DMS79 (cell line): ENCODE measurements around the gene C1orf226.
"Not testable (repeated sequence)": the region's sequence is repeated elsewhere in the genome, so short reads cannot be mapped to it uniquely, and the experiment has no call there.

ENCODE experiments used
- DNase-seq: peaks from one replicate; lab custom pipeline; 2025; lab: John Stamatoyannopoulos, UW

The C1orf226 gene, protein sequence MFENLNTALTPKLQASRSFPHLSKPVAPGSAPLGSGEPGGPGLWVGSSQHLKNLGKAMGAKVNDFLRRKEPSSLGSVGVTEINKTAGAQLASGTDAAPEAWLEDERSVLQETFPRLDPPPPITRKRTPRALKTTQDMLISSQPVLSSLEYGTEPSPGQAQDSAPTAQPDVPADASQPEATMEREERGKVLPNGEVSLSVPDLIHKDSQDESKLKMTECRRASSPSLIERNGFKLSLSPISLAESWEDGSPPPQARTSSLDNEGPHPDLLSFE

DNA sequence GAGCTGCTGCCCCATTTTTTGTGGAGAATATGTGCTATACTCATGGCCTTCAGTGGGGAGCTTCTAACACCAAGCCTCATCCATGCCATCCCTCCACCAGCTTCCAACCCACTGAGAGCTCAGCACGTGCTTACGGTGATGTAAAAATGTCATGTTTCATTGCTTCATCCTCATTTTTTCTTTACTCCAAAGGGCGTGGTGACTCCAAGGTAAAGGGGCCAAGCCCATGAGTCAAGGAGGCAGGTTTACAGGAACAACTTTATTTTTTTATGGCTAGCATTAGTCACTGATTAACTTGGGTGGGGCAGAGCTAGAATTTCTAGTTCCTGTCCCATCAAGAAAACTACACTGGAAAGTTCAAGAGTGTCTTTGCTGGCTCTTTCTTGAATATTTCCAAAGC, at the start of gene C1orf226:
Gene C1orf226 (plus strand): TSS at position 346 of the 400 bp plus-strand sequence. CDS start 174 bp downstream, outside the sequence.
- DNase-seq = no peak

DNA sequence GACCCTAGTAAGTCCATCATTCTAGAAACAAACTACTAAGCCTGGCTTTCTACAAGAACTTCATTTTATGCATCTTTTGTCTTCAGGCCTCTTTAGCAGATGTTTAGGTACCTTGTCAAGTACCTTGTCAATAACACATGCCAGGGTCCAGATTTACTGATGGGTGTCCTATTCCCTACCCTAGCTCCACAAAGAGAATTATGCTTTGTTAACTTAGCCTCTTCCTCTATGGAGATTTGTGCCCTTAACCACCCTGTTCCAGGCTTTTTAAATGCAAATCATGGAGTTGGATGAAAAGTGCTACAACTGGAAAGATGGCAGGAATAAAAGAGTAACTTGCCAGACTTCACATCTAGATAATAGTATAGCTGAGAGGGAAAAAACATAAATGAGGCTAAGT, 47.5 kb upstream of the C1orf226 start:
- DNase-seq = no peak

DNA sequence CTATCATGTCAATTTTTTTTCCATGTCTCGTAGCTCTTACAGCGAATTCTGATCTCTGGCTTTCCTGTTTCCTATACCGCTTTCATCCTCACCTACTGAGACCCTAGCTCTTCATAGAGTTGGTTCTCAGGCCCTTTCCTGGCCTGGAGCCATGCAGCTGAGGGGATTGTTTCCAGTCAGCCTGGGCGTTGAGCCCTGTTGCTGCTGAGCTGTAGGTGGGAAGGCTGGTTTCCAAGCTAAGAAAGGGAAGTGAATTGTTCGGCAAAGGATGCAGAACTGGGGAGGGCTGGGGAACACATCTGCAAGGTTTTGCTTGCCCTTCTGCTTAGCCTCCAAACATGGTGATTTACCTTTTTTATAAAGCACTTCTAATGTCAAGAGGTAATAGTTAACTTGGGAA, 46.4 kb upstream of the C1orf226 start:
- no peak for DNase-seq

DNA sequence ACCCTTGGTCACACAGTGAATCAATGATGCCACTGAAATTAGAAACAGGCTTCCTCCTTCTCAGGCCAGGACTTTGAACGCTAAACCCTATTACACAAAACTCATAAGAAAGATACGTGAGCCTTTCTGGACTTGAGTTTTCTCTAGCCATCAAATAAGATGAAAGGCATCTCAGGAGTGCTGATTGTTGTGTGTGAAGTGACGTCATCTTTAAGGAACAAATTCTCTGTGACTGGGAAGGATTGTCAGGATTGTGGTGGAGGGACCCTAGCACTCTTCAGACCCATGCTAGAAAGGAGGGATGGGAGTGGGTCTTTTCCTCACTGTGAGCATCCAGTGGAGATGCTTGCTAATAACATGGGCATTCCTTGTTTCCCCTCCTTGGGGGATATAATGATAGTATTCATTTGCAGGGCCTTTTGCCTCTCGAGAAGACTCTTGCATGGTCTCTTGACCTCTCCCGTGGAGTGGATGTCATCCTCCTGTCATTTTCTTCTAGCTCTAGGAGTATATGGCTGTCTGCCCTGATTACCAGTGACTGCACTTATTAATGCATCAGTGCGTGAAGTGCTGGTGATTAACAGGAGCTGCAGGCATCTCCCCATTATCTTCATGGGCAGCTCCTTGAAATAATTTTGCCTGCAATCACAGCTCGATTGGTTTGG, 44.8 kb upstream of the C1orf226 start:
- DNase-seq = no peak

DNA sequence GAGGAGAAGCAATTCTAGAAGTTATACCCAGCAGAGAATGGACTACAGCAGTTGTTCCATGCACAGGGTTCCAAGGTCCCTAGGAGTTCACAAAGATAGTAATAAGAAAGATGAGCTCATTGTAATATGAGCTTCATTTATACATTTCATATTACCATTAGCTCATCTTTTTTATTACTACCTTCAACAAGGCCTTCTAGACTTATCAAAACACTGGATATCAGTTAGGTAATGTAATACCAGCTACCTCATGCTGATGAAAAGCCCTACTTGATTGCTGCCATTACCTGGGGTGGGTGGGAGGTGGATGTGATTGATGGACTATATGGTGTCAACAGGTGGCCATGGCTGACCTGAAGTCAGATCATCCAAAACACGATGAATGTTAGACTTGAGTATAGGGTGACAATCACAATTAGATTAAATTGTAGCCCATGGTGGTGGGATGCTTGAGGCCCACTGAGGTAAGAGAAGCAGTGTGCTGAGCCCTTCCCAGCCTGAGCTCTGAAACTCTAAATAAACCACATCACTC, 39.0 kb upstream of the C1orf226 start:
- DNase-seq = no peak

DNA sequence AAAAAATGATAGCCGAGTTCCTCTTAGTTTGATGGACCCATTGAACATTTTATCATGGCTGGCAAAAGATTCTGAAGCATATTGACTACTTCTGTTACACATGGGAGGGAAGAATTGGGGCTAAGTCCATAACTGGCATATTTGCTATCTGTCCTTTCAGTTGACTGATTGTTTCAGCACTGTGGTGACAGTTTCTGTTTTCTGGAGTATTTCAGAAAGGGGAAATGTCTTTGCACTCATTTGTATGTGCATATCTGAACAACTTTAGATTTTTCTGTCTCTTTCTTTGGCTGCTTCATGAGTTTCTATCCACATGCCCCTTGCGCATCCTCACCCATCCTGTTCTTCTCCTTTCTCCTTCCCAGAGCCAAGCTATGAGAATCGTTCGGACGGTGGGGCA, 38.1 kb upstream of the C1orf226 start:
- no peak for DNase-seq

DNA sequence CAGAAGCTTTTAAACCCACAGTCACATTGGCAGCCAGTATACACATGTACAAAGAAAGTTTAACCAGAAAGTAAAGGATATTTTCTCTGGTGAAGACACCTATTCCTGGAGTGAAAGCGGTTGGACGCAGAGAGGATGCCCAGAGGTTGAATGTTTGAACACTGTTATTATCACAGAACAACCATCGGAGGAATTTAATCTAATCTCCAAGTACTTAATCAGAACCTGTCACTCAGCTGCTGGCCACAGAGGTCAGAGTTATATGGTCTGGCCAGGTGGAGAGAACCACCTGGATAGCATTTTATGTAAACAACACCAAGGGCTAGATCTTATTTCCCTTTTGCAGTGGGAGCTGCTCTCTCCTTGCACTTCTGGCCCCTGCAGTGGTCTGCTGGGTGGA, 34.2 kb upstream of the C1orf226 start:
- DNase-seq = no peak

DNA sequence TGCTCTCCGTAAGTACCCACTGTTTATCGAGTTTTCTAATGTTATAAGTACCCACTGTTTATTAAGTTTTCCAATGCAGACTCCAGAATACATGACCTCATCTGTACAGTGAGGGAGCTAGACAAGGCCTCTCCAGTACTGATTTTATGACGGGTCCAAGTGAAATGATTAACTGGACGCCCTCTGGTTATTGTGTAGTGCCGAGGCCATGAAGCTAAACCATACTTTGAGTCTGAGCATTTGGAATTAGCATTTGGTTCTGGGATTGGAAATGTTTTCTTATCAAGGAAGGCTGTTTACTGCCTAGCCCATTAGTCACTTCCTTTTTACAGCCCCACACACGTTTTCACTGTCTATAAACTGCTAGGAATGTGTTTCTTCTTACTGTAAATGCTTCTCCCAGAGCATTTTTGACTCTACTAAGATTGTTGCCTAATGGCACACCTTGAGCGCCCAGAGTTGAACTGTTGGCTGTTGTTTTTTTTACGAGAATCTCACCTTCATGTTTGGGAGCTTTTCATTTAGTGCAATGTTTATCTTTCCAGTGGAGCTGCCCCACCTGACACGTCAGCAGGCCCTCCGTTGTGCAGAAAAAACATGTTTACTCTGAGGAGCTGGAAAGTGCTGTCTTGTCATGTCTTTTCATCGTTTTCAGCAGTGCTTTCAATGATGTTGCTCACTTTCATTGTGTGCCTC, 31.7 kb upstream of the C1orf226 start:
- no peak for DNase-seq

DNA sequence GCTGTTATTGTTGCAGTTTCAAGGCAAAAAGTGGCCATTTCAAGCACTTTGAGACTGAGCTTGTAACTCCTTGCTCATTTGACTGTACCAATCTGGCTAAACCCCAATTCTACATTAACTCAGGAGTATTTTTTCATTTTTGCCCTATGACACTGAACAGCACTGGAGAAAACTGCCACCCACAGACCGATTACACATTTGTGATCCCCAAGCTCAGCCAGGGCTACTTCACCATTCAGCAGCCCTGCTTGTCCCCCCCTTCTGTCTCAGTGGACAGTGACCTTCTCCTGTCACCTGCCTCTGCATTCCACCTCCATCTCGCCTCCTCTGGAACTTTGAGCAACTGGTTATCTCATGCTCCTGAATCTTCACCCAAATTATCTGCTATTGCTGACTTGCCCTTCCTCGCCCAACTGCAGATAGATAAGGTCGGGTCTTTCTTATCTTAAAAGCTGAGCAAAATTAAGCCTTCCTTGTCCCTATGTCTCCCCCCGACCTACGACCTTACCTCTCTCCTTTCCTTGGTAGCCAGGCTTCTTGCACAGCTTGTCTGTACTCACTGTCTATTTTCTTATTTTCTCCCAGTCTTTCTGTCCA, 30.2 kb upstream of the C1orf226 start:
- DNase-seq = no peak

DNA sequence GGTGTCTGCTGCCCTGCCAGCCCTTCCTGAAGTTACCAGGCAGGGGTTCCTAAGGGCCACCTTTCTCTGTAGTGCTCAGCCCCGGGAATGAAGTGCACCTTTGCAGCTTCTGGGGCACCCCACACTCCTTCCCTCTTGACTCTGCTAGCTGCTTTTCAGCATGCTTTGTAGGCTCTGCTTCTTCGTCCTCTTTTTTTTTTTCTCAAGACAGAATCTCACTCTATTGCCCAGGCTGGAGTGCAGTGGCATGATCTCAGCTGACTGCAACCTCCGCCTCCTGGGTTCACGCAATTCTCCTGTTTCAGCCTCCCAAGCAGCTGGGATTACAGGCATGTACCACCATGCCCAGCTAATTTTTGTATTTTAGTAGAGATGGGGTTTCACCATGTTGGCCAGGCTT, 29.7 kb upstream of the C1orf226 start:
- not testable (repeated sequence) for DNase-seq

DNA sequence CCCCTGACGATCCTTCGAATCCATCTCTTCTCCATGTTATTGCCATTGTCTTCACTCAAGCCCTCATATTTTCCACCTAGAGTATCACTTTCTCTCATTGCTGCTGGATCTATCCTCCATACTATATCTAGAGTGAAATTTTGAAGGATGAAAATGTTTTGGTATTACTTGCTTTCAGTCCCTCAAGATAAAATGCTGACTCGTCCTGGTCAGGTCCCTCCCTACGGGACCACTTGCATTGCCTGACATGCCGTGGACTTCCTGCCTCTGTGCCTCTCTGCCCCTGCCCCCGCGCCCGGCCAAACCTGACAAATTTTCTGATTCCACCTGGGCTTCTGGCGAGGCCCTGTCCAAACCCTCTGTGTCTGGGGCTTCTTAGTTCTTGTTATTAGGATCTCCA, 28.4 kb upstream of the C1orf226 start:
- DNase-seq = no peak

DNA sequence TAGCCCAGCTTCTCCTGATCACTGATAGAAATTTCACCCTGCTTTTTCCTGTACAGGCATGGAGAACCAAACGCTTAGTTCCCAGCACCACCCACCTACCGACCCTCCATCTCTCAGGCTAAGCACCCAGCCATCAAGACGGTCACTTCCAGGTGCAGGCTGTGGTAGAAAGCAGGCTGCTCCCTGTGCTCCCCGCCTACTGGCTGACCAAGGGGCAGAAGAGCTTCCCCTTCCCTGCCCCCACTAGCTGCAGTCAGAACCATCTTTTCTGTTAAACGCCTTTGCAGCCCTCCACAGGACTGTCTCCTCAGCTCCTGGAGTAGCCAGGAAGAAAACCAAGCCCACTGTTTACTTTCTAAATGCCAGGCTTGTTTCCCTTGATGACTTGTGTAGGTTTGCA, 27.8 kb upstream of the C1orf226 start:
- no peak for DNase-seq

DNA sequence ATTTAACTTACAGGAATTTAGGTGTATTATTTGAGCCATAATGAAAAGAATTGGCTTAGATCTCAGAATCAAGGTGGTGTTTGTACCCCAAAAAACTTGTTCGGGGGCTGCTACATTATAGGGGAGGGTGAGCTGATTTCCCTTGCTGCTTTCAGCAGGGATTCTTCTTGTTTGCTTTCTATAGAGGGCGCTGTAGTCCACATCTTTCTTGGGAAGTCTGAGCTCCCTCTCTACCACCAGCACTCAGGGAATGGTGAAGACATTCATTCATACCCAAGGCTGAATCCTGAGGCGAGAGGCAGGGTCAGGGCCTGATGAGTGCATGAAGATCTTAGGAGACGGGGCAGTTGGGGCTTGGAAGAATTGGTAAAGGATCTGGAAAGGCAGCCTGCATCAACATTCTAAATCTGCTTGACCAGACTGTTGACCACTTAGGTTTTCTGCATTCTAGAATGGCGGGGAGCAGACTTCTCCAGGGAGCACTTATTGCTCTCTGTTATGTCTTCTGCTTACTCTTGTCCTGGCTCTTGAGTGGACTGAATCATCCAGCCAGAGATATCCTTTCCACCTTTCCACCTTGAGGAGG, 23.8 kb upstream of the C1orf226 start:
- DNase-seq = no peak

DNA sequence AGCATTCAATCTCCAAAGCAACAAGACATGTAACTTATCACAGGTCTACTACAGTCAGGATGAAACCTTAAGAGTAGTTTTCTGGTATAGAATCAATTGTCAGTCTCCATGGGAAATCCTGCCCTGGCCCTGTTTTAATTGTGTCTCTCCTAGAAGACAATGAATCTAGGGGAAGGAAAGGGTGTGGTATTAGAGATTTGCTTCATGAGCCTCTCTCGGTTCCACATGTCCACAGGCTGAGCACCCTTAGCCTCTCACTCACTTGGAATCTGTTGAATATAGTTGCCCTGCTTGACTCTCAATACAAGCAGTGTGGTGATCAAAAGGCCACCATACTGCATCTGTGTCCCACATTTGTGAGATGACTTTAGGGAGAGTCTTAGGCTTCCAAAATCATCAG, 22.6 kb upstream of the C1orf226 start:
- no peak for DNase-seq

DNA sequence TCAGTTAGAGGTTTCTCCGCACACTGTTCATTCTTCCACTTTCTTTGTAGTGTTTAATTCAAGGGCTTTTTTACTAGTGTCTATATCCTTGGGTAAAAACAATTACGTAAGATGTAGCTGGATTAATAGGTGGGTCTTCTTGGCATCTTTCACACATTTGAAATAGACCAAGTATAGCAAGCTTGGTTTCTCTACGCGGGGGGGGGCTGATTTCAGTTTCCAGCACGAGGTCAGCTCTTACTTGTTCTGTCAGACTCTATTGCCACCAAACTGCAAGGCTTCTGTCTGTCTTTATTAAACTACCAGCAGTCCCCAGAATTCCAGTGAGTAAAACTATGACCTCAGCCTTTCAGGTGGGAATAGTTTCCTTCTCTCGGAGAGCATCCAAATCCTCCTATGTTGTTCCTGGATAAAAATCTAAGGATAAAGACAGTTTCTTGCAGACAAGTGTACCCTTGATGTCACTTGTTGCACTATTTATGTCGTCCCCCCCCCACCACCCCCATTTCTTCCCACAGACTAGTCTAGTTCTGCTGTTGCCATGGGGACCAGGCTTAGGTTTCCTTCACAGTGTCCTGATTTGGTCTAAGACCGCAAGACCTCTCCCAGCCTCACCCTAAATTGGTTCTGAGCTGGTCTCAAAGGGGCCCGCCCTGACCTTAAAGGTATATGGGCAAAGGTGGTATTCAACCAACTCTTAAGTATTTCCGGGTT, 21.8 kb upstream of the C1orf226 start:
- no peak for DNase-seq

DNA sequence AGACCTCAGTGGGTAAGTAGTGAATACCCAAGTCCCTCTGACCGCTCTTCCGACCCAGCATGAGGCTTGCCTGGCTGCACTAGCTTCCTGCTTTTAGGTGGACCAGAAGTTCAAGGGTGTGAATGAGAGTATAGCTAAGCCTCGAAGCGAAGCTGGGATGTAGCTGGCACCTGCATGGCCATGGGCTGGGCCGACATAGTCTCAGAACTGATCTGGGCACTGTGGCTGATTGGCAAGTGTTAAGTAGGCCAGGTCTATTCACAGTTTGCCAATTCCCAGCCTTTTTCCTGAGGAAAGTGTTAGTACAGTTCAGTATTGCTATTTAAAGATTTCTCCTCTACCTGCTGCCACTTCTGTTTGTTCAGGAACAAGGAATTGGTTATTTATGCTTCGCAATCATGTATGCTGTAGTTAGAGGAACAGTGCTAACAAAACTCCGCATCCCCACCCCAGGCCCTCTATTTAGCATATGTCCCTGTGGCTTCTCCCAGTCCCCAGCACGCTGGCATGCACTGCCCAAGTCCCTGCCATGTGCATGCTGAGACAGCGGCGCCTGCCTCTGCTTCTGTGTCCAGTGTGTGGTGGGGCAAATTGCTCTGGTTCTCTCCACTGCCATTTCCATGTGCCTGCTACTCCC, 21.2 kb upstream of the C1orf226 start:
- no peak for DNase-seq

DNA sequence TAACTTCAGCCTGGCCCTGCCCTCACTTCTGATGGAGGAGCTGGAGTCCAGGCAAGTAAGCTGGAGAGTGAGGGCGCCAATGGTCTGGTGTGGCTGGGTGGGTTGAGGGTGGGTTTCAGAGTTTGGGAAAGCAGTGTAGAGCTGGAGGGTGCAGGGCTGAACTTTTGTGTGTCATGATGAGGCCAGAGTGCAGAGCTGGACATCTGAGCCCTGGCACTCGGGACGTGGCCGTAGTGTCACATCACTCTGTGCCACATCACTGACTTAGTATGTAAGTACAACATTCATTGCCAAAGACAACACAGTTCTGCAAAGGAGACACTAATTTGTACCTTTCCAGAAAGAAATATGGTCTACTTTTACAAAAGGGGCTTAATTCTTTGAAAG, 20.7 kb upstream of the C1orf226 start:
- DNase-seq = no peak

DNA sequence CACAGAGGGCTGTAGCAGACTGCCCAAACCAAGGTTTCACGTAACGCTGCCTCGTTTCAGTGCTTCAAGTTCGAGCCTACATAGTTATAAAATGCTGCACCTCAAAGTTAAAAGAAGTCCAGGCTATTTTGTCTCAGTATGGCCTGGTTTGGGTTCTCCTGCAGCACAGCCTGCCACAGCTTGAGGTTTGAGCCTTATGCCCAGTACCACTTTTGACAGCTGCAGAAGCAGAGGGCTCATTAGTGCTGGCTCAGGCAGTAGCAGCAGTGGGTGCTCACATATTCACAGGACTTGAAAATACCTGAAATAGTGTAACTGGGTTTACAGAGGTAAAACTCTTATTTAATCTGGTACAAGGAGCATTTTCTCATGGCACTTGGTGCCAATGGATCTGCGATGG, 20.2 kb upstream of the C1orf226 start:
- DNase-seq = no peak

DNA sequence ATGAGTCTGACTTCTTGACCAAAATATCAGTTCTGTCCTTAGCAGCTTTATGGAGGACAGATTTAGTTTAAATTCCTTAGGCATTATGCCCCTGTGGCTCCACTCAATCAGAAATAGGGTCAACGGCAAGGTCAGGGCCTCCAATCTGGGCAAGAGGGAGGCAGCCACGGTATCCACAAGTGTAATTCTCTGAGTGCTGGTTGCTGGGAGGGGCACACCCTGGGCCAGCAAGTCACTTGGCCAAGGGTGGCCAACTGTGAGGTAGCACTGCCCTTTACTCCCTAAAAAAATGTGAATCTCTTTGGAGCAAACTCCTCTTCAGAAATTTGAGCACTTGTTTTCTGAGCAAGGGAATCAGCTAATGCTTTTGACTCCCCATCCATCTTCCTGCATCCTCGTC, 17.7 kb upstream of the C1orf226 start:
- no peak for DNase-seq

DNA sequence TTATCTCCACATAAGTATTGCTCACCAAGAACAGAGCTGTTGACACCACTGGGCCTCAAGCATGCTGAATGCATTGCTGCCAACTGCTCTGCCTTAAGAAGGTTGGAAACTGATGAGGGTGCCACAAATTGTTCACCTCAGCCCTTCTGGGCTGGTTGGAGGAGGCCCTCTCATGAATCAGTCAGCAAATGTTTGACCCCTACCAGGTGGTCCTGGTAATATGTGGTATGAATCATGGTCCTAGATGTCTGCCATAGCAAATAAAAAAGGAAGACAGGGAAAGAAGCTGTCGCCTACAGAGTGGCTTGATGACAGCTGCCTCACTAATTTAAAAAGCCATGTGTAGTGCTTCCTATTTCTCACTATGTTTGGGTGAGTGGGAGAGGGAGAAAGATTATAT, 17.0 kb upstream of the C1orf226 start:
- DNase-seq = no peak
